Activated T-helper 1 cell treated with anti-CD3 and anti-CD28 coated beads, Interleukin-12 subunit alpha, Interleukin-12 subunit beta, Interleukin-2, Interleukin-4 antibody, amounts not matched to agents 30 ng/mL and 10 ng/mL and 1 ng/mL, durations not matched to agents 14 hours and 24 hours and 36 hours (primary cell): ENCODE results near the gene IL33. TPM values are rescaled to one million over a fixed set of nuclear protein-coding genes. Genes with fewer than 3 reads are reported as not detected.

Experiments used
- DNase-seq: peaks from one replicate; pipeline ENCODE4 v3.0.0; 2021; ENCODE audit warnings: low spot score
- H3K27ac Mint-ChIP-seq: one replicate; pipeline ENCODE4 v1.8.0; 2021; ENCODE audit warnings: mild to moderate bottlenecking, mixed read lengths
- H3K27me3 Mint-ChIP-seq: one replicate; pipeline ENCODE4 v1.8.0; 2022; ENCODE audit warnings: mild to moderate bottlenecking, moderate library complexity, mixed read lengths; ENCODE audit not compliant: insufficient read depth
- H3K36me3 Mint-ChIP-seq: one replicate; pipeline ENCODE4 v1.8.0; 2021; ENCODE audit warnings: low read depth, mixed read lengths
- H3K4me1 Mint-ChIP-seq: one replicate; pipeline ENCODE4 v1.8.0; 2021; ENCODE audit warnings: low read depth, mixed read lengths
- H3K4me3 Mint-ChIP-seq: one replicate; pipeline ENCODE4 v1.8.0; 2021; ENCODE audit warnings: mild to moderate bottlenecking, moderate library complexity, mixed read lengths
- H3K9me3 Mint-ChIP-seq: one replicate; pipeline ENCODE4 v1.8.0; 2021; ENCODE audit warnings: mixed read lengths
- intact Hi-C: fragments of 100-400 bp; cut with micrococcal nuclease; formaldehyde crosslinking; loops from one replicate; pipeline ENCODE4 v1.15.1; 2024
- total RNA-seq: library from RNA; stranded (reverse); gene quantifications from 2 replicates; pipeline ENCODE4 v1.2.3, GENCODE V29; 2022

IL33 gene
- total RNA-seq, 1 donor from 2014 or later, result not detected

DNA sequence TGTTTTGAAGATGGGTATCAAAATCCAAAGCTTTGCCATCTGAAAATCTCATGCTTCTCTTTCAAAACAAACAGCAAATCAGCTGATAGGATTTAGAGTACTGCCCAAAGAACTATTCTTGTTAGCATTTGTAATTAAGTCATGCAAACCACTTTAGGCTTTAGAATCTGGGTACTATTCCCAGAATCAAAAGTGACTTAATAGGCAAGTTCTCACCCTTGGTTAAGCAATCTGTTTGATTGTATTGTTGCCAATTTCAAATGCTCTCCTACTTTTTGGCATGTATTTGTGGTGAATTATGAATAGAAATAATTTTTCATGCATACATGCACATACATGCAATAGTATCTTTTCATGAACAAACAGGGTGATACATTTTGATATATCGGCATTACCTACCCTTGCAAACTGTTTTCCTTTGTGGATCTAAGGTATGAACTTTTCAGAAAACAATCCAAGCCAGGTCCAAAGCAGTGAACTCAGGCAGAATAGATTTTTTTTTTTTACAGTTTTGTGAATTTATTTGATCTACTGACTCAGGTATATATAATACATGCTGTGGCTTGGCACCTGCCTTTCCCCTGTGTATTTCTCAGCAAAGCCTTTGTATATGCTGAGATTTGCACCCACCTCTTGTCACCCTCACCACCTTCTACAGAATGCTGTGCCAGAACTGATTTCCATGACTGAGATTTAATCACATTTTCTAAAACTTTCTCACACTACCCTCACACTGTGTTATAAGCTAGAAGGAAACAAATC is 9.0 kb downstream of the IL33 start:
- Mint-ChIP-seq H3K4me3 (no peak overlapping the region), H3K4me1 (no peaks in the 10 kb centered on the region), H3K27me3 (peaks cover 17% of the 10 kb centered on the region), H3K36me3 (no peaks in the 10 kb centered on the region), H3K9me3 (no peaks in the 10 kb centered on the region), H3K27ac (no peak overlapping the region)
- DNase-seq, result no peak
- intact Hi-C loops, result no loop called here

DNA sequence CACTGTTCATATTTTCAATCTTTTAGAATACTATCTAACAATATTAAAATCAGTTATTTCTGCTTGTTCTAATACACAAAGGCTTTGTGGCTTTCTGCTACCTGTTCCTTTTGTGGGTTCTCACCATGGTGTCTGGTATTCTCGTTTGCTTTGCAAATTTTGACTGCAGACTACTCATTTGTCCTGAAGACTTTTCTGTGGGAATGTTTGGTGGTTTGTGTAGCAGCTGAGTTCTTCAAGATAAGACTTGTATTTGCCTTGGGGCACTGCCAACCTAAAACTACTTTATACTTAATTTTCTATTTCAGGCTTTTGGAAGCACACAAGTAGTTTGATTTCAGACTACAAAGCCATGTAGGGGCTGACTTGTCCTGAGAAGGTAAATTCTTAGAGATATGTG is 11.1 kb downstream of the IL33 start:
- H3K36me3 Mint-ChIP-seq, result no peaks in the 10 kb centered on the region
- H3K4me1 Mint-ChIP-seq, result no peaks in the 10 kb centered on the region
- intact Hi-C loops, result no loop called here
- H3K9me3 Mint-ChIP-seq, result no peaks in the 10 kb centered on the region
- H3K4me3 Mint-ChIP-seq, result no peak overlapping the region
- H3K27ac Mint-ChIP-seq, result no peak overlapping the region
- peaks cover 10% of the 10 kb centered on the region for H3K27me3 Mint-ChIP-seq
- DNase-seq, result no peak

DNA sequence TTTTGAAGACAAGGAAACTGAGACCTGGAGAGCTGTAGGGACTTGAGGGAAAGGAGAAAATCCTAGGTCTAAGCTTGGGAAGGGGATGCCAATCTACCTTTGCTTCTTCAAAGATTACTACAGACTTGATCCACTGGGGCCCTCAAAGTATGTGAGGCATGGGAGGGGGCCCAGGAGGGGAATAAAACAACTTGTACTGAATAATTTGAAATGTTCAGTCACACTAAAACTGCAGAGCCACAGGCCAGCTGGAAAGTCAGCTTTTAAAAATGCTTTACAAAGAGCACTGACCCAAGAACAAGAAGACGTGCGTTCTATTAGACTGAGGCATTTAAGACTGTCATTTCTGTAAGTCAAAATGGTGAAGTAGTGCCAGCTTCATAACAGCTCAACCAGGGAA is 13.6 kb downstream of the IL33 start:
- H3K27ac Mint-ChIP-seq, result no peak overlapping the region
- H3K36me3 Mint-ChIP-seq, result no peaks in the 10 kb centered on the region
- no peak overlapping the region for H3K4me3 Mint-ChIP-seq
- H3K9me3 Mint-ChIP-seq, result no peaks in the 10 kb centered on the region
- H3K4me1 Mint-ChIP-seq, result no peaks in the 10 kb centered on the region
- intact Hi-C loops, result no loop called here
- H3K27me3 Mint-ChIP-seq, result peaks cover 10% of the 10 kb centered on the region
- DNase-seq, result no peak

DNA sequence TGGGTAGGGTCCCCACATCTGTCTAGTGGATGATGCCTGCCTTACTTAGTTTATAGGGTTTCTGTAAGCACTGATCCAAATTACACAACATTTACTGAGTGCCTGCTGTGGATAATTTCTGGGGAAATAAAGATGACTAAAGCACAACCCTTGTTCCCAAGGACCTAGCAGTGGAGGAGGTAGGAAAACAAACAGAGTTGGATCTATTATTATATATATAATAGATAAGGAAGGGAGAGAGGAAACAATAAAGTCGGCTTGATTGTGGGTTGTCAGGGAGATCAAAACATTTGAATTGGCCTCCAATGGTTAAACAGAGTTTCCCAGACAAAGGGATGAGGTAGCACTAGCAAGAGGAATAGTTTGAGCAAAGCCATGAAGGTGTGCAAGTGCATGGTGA is 14.0 kb downstream of the IL33 start:
- no peak overlapping the region for H3K27ac Mint-ChIP-seq
- no peak overlapping the region for H3K4me3 Mint-ChIP-seq
- H3K4me1 Mint-ChIP-seq, result no peaks in the 10 kb centered on the region
- intact Hi-C loops, result no loop called here
- H3K36me3 Mint-ChIP-seq, result no peaks in the 10 kb centered on the region
- peaks cover 10% of the 10 kb centered on the region for H3K27me3 Mint-ChIP-seq
- H3K9me3 Mint-ChIP-seq, result no peaks in the 10 kb centered on the region
- DNase-seq, result no peak

DNA sequence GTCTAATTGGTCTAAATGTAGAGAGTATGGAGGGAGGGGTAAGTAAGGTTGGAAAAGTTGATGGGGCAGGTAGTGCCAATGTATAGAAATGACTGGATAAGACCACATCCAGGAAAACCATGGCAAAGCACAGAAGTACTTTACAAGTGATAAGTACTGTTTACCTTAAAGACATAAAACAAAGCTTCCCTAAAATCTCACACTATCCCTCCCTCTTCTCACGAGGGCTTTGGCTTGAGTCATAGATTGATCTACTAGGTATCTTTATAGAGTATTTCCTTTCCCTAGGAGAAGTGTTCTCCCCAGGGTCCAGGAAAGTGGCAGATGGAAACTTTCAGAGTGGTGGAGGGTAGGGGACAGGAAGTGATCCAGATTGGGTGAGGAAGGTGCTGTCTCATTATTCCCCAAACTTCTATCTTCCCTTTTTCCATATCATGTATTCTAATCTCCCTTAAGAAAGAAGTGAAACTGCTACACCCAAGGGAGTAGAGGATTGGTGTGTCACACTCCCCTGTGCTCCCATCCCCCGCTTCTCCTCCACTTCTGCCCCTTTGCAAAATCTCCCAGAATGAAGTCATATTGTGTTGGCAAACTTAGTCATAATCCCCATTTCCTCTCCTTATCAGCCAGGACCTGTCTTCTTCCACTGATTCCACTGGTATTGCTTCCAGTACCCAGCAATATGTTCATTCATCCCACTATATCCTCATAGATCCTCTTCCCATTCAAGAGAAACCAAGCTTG is 14.6 kb downstream of the IL33 start:
- peaks cover 8% of the 10 kb centered on the region for H3K27me3 Mint-ChIP-seq
- no peak for DNase-seq
- H3K4me1 Mint-ChIP-seq, result no peaks in the 10 kb centered on the region
- H3K36me3 Mint-ChIP-seq, result no peaks in the 10 kb centered on the region
- no peaks in the 10 kb centered on the region for H3K9me3 Mint-ChIP-seq
- intact Hi-C loops, result no loop called here
- H3K27ac Mint-ChIP-seq, result no peak overlapping the region
- H3K4me3 Mint-ChIP-seq, result no peak overlapping the region

DNA sequence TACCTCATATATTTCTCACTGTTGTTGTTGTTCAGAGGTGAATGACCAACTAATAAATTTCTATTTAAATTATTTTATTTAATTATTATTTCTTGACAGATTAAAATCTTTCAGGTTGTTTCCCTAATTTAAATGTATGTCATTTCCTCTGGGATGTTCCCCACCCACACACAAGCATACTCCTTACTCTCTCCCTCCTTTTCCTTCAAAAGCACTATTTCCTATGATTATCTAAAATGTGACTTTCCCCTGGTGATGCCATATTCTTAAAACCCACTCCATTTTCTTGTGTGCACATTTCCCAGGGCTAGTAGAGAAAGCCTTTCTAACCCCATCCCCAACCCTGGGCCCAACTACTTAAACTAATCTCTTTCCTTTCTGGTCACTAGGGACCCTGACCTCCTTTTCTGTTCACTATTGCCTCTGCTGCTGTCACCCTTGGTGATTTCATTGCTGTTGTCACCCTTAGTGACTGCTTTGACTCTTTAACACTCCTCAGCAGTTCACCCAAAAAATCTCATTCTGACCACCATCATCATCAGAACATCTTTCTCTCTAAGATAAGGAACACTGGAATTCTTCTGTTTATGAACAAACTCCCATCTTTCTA is 16.8 kb downstream of the IL33 start:
- Mint-ChIP-seq H3K4me1 (no peaks in the 10 kb centered on the region), H3K4me3 (no peak overlapping the region), H3K27ac (no peak overlapping the region), H3K9me3 (no peaks in the 10 kb centered on the region), H3K36me3 (no peaks in the 10 kb centered on the region), H3K27me3 (peaks cover 2% of the 10 kb centered on the region)
- DNase-seq, result no peak
- intact Hi-C loops, result no loop called here

DNA sequence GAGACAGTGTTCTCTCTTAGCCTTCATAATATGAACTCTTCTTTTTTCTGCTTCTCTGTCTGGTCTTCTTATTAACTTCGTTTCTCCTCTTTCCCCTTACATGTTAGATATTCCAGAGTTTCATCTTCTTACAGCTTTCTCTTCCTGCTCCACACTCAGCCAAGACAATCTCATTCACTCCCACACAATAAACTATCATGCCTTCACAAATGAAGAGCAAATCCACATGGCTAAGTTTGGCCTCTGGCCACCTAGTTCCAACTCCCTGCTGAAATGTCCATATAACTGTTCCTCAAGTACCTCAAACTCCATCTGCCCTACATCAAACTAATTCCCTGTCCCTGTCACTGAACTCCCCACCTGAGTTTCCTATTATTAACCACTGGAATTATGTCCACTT is 18.4 kb downstream of the IL33 start:
- intact Hi-C loops, result no loop called here
- Mint-ChIP-seq H3K36me3 (no peaks in the 10 kb centered on the region), H3K4me1 (no peaks in the 10 kb centered on the region), H3K9me3 (no peaks in the 10 kb centered on the region), H3K27ac (no peak overlapping the region), H3K4me3 (no peak overlapping the region), H3K27me3 (peaks cover 2% of the 10 kb centered on the region)
- DNase-seq, result no peak

DNA sequence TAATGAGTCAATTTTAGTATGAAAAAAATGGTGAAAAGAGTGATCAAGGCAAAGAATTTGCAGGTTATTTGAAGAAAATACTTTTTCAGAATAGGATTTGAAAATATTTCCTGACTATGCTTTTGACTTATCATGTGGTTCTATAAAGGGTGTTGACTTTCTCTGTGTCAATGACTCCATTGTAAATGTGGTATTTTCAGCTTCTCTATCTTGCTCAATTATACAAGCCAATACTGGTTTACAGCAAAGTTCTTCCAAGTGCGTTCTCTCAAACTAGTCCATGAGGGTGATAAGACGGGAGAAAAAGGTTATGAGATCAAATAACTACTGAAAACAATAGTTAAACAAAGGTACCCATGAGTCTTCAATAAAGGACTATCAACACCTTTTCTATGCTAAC is 21.7 kb downstream of the IL33 start:
- no peaks in the 10 kb centered on the region for H3K9me3 Mint-ChIP-seq
- no peak overlapping the region for H3K4me3 Mint-ChIP-seq
- H3K27ac Mint-ChIP-seq, result no peak overlapping the region
- H3K27me3 Mint-ChIP-seq, result peaks cover 2% of the 10 kb centered on the region
- no peaks in the 10 kb centered on the region for H3K36me3 Mint-ChIP-seq
- DNase-seq, result no peak
- intact Hi-C loops, result no loop called here
- no peaks in the 10 kb centered on the region for H3K4me1 Mint-ChIP-seq

DNA sequence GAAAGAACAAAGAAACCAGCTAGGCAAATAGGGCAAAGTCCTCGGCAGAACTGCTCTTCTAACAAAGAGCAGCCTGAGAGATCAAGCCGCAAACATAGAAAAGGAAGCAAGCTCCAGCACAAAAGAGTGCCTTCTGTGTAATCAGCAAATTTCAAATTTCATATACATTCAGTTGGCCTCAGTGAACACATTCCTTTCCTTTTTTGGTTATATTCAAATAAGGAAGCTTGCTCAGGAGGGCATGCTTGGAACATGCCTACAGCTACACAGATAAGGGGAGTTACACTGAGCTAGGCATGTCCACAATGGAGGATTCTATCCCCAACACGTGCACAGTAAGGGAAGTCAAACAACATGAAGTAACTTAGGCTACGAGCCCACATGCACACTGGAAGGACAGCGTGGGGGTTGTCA is 23.4 kb downstream of the IL33 start:
- no peaks in the 10 kb centered on the region for H3K36me3 Mint-ChIP-seq

DNA sequence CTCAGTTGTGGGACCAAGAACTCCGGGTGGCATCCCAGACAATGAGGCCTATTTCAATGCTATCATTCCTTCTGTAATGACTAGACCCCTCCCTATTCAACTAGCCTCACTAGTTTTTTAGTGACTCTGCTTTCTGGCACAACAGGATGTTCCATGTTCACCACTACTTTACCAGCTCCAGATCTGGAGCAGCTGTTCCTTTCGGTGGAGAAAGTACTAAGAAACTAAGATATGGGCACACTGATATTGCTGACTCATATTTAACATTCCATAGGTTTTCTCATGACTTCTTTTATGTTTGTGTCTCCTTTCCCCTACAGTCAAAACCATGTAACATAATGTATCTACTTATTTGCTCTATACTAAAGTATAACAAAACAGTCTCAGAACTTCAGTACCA is 24.1 kb downstream of the IL33 start:
- peaks cover 2% of the 10 kb centered on the region for H3K27me3 Mint-ChIP-seq

More for the DNA sequence above, 23.4 kb downstream of the IL33 start:
- Mint-ChIP-seq H3K27ac (no peak overlapping the region), H3K9me3 (no peaks in the 10 kb centered on the region), H3K4me3 (no peak overlapping the region), H3K4me1 (no peaks in the 10 kb centered on the region), H3K27me3 (peaks cover 2% of the 10 kb centered on the region)
- DNase-seq, result no peak
- intact Hi-C loops, result no loop called here

DNA sequence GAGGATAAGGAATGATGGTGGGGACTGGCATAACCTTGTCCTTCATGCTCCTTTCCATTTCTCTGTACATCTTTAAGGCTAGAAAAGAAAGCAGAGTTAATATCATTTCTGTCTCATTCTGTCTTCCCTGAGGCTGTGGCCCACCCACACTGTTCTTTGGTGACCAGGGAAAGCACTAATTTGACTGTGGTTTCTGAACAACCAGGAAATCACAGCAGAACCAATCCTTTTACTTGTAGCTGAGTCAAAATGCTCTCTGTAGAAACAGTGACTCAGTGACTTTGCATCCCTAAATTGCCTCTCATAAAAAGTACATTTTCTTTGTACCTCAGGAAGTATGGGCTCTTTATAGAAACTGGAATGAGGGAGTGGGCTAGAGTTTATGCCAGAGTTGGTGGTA is 28.1 kb downstream of the IL33 start:
- Mint-ChIP-seq H3K36me3 (no peaks in the 10 kb centered on the region), H3K9me3 (no peaks in the 10 kb centered on the region), H3K4me3 (no peak overlapping the region), H3K27me3 (peaks cover 3% of the 10 kb centered on the region), H3K27ac (no peak overlapping the region), H3K4me1 (no peaks in the 10 kb centered on the region)
- no peak for DNase-seq
- intact Hi-C loops, result no loop called here

More for the DNA sequence above, 24.1 kb downstream of the IL33 start:
- Mint-ChIP-seq H3K4me3 (no peak overlapping the region), H3K27ac (no peak overlapping the region), H3K36me3 (no peaks in the 10 kb centered on the region), H3K9me3 (no peaks in the 10 kb centered on the region), H3K4me1 (no peaks in the 10 kb centered on the region)
- DNase-seq, result no peak
- intact Hi-C loops, result no loop called here

DNA sequence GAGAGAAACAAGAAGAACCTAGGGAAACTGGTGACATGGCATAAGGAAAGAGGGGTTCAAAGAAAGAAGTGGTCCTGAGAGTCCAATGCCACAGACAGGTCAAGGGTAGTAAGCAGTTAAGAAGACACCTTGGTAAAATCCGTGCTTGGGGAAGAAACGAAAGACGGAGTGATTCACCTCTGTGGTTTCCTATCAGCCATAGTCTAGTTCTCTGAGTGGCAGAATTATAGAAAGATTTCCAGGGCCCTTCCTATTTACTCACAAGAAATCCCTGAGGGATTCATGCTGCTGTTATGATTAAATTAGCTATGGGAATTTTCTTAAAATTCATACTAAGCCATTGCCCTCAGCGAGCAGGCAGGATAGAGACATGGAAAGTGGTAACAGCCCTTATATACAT is 31.7 kb downstream of the IL33 start:
- Mint-ChIP-seq H3K27ac (no peak overlapping the region), H3K4me3 (no peak overlapping the region), H3K36me3 (no peaks in the 10 kb centered on the region), H3K27me3 (peaks cover 3% of the 10 kb centered on the region), H3K9me3 (no peaks in the 10 kb centered on the region), H3K4me1 (no peaks in the 10 kb centered on the region)
- intact Hi-C loops, result no loop called here
- no peak for DNase-seq

DNA sequence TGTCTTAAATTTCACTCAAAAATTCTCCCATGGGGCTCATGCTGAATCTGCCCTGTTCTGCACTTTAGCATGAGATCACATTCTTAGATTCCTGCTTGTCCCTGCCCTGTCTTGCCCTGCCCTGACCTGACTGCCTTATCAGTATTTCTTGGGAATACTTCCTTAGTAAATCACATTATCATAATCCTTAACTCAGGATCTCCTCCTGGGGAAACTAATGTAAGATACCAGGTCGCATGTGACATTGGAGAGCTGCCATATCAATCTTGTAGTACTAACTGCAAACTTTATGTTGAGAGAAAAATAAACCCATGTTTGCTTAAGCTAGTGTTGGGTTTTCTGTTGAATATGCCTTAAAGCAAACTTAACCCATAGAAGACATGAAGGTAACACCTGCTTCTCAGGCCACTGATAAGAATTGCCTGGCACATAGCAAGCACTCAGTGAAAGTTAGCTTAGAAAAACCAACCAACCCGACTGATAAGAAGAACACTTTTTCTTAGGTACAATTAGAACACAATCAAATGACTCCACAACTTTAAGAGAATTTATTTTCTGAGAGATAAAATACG is 53.3 kb downstream of the IL33 start:
- Mint-ChIP-seq H3K36me3 (no peaks in the 10 kb centered on the region), H3K27ac (no peak overlapping the region), H3K27me3 (peaks cover 10% of the 10 kb centered on the region), H3K9me3 (no peaks in the 10 kb centered on the region), H3K4me1 (no peaks in the 10 kb centered on the region), H3K4me3 (no peak overlapping the region)
- DNase-seq, result no peak
- intact Hi-C loops, result no loop called here
